HepG2 (cell line): ENCODE measurements around the gene ACSL3. TPM values are rescaled to one million over a fixed set of nuclear protein-coding genes. Genes with fewer than 3 reads are reported as not detected.

Experiments used
- EP300 ChIP-seq, 3 experiments: sonication (generic) in 1 of 3; formaldehyde crosslinking in 1 of 3; IDR thresholded peaks; 2 replicates each; pipeline versions ENCODE4 v1.5.1 to v1.6.1; 2011 to 2020; ENCODE audit warnings: low read depth in 2 of 3, low read length in 2 of 3, borderline replicate concordance in 1 of 3, improper control_type of control experiment in 1 of 3, mild to moderate bottlenecking in 1 of 3, missing genetic modification reagents in 1 of 3, moderate library complexity in 1 of 3
- EZH2 ChIP-seq: conservative IDR thresholded peaks from 2 replicates; pipeline ENCODE4 v1.6.1; 2012; ENCODE audit warnings: mild to moderate bottlenecking, low read depth, low read length, moderate library complexity
- FOXJ3 ChIP-seq: sonication (generic); formaldehyde crosslinking; IDR thresholded peaks from 2 replicates; pipeline ENCODE4 v1.4.0; 2020; ENCODE audit warnings: missing genetic modification reagents, mild to moderate bottlenecking, borderline replicate concordance
- GABPB1 ChIP-seq: IDR thresholded peaks from 2 replicates; pipeline ENCODE4 v1.6.1; 2016; ENCODE audit warnings: mild to moderate bottlenecking, missing genetic modification reagents, moderate library complexity, missing compliant biosample characterization
- MEF2D ChIP-seq: sonication (generic); formaldehyde crosslinking; IDR thresholded peaks from 2 replicates; pipeline ENCODE4 v1.5.1; 2020; ENCODE audit warnings: mild to moderate bottlenecking, missing genetic modification reagents
- NCOA2 ChIP-seq: sonication (generic); formaldehyde crosslinking; IDR thresholded peaks from 2 replicates; pipeline ENCODE4 v1.8.0; 2022; ENCODE audit warnings: inconsistent platforms
- NFE2 ChIP-seq: sonication (generic); formaldehyde crosslinking; IDR thresholded peaks from 2 replicates; pipeline ENCODE4 v1.4.0; 2020; ENCODE audit warnings: missing genetic modification reagents
- PLSCR1 ChIP-seq: sonication (generic); formaldehyde crosslinking; IDR thresholded peaks from 2 replicates; pipeline ENCODE4 v1.5.0; 2020; ENCODE audit warnings: missing genetic modification reagents, mild to moderate bottlenecking, borderline replicate concordance
- REXO4 ChIP-seq: sonication (generic); formaldehyde crosslinking; IDR thresholded peaks from 2 replicates; pipeline ENCODE4 v1.8.0; 2022; ENCODE audit warnings: missing genetic modification reagents, mild to moderate bottlenecking, borderline replicate concordance
- RNF2 ChIP-seq: fragments of 450-650 bp; conservative IDR thresholded peaks from 2 replicates; pipeline ENCODE4 v1.6.1; 2016; ENCODE audit warnings: low read depth
- STAG1 ChIP-seq: sonication (generic); formaldehyde crosslinking; IDR thresholded peaks from 2 replicates; pipeline ENCODE4 v1.4.0; 2020; ENCODE audit warnings: missing genetic modification reagents
- TBL1XR1 ChIP-seq: fragments of 150-350 bp; IDR thresholded peaks from 2 replicates; pipeline ENCODE4 v1.6.1; 2014; ENCODE audit warnings: borderline replicate concordance, low read length; ENCODE audit not compliant: partially characterized antibody
- TEF ChIP-seq: sonication (generic); formaldehyde crosslinking; IDR thresholded peaks from 2 replicates; pipeline ENCODE4 v1.5.0; 2020; ENCODE audit warnings: missing genetic modification reagents
- TRIM24 ChIP-seq: sonication (generic); formaldehyde crosslinking; IDR thresholded peaks from 2 replicates; pipeline ENCODE4 v1.8.0; 2022; ENCODE audit warnings: mild to moderate bottlenecking, missing genetic modification reagents
- TSC22D2 ChIP-seq: sonication (generic); formaldehyde crosslinking; IDR thresholded peaks from 2 replicates; pipeline ENCODE4 v1.5.1; 2020; ENCODE audit warnings: missing genetic modification reagents, mild to moderate bottlenecking, borderline replicate concordance
- WIZ ChIP-seq: sonication (generic); formaldehyde crosslinking; IDR thresholded peaks from 2 replicates; pipeline ENCODE4 v1.5.1; 2020; ENCODE audit warnings: mild to moderate bottlenecking, missing genetic modification reagents
- ZNF207 ChIP-seq: fragments of 450-650 bp; IDR thresholded peaks from 2 replicates; pipeline ENCODE4 v1.6.1; 2016; ENCODE audit warnings: antibody characterized with exemption, borderline replicate concordance
- ZNF256 ChIP-seq: sonication (generic); formaldehyde crosslinking; conservative IDR thresholded peaks from 2 replicates; pipeline ENCODE4 v1.4.0; 2020; ENCODE audit warnings: missing genetic modification reagents
- ZNF264 ChIP-seq: sonication (generic); formaldehyde crosslinking; IDR thresholded peaks from 2 replicates; pipeline ENCODE4 v1.4.0; 2020; ENCODE audit warnings: missing genetic modification reagents
- ZNF317 ChIP-seq: sonication (generic); formaldehyde crosslinking; IDR thresholded peaks from 2 replicates; pipeline ENCODE4 v1.5.0; 2020; ENCODE audit warnings: mild to moderate bottlenecking, missing genetic modification reagents
- ZNF331 ChIP-seq: sonication (generic); formaldehyde crosslinking; IDR thresholded peaks from 2 replicates; pipeline ENCODE4 v1.4.0; 2020; ENCODE audit warnings: missing genetic modification reagents
- ZNF788 ChIP-seq: sonication (generic); formaldehyde crosslinking; IDR thresholded peaks from 2 replicates; pipeline ENCODE4 v1.5.0; 2020; ENCODE audit warnings: mild to moderate bottlenecking, missing genetic modification reagents, borderline replicate concordance
- ZNF83 ChIP-seq: sonication (generic); formaldehyde crosslinking; IDR thresholded peaks from 2 replicates; pipeline ENCODE4 v1.4.0; 2020; ENCODE audit warnings: missing genetic modification reagents, mild to moderate bottlenecking, borderline replicate concordance
- ZUFSP ChIP-seq: sonication (generic); formaldehyde crosslinking; IDR thresholded peaks from 2 replicates; pipeline ENCODE4 v1.9.0; 2021; ENCODE audit warnings: missing genetic modification reagents, mild to moderate bottlenecking, borderline replicate concordance
- polyA plus RNA-seq, 8 experiments: library from polyadenylated mRNA; depleted of rRNA in 3 of 8; stranded (reverse) in 7 of 8; unstranded in 1 of 8; fragments of >200 nt; fragmentation: Illumina TruSeq in 4 of 8; extraction: Trizol in 4 of 8; gene quantifications; 2 replicates each; pipeline versions ENCODE4 v1.2.1 to v1.2.3, GENCODE V29; 2011 to 2016; ENCODE audit warnings: low read depth in 4 of 8, missing spikeins in 1 of 8, mixed read lengths in 1 of 8; ENCODE audit not compliant: insufficient read depth in 1 of 8
- total RNA-seq, 5 experiments: library from RNA; depleted of rRNA; stranded (reverse); fragments of >200 nt; fragmentation: Illumina TruSeq; extraction: Trizol; gene quantifications; 2 replicates each; pipeline ENCODE4 v1.2.3, GENCODE V29; 2016; ENCODE audit warnings: low read depth in 1 of 5
- TF ChIP-seq, protein P1 (sequence below): IDR thresholded peaks from 2 replicates; pipeline ENCODE4 v1.6.1; 2016; ENCODE audit warnings: low read depth

The ACSL3 gene
- total and polyA plus RNA-seq, 2 of the 13 experiments (the other 11 are each of a cell fraction or from before 2014, with no cell fraction given), result 305 to 365 TPM

GRCh38 chr2:222907790-222908441 is 47.1 kb downstream of the ACSL3 start (continued):
- TF ChIP-seq EP300 (IDR thresholded peaks at IDR 0.05; ENCODE audit: low read depth in 2 of 2, low read length in 2 of 2), result 0 out of 4 replicates have a peak, but pooled peaks of 1 of the 2 experiments have one; percentile 10
- no peak; the same call in 1 of the 2 replicates for TF ChIP-seq EP300 (CRISPR knock-in tag; IDR thresholded peaks at IDR 0.05; ENCODE audit: borderline replicate concordance)
- TF ChIP-seq NCOA2 (CRISPR knock-in tag), result peak; percentile 39; the same call in 1 of the 2 replicates
- TF ChIP-seq NFE2 (CRISPR knock-in tag), result no peak
- no peak for TF ChIP-seq ZUFSP (CRISPR knock-in tag)
- no peak for TF ChIP-seq RNF2
- no peak for TF ChIP-seq PLSCR1
- TF ChIP-seq ZNF788, result no peak
- no peak for TF ChIP-seq TRIM24 (CRISPR knock-in tag)
- TF ChIP-seq TSC22D2, result no peak
- TF ChIP-seq ZNF83, result no peak
- TF ChIP-seq WIZ, result no peak
- TF ChIP-seq MEF2D (CRISPR knock-in tag), result no peak
- no peak for TF ChIP-seq TBL1XR1
- TF ChIP-seq ZNF256 (CRISPR knock-in tag), result no peak
- no peak for TF ChIP-seq GABPB1 (CRISPR knock-in tag)
- TF ChIP-seq FOXJ3, result 0 out of 2 replicates have a peak, but pooled peaks have one; percentile 33
- no peak for TF ChIP-seq STAG1 (CRISPR knock-in tag)
- TF ChIP-seq REXO4 (CRISPR knock-in tag), result no peak
- no peak for TF ChIP-seq ZNF207
- TF ChIP-seq TEF (CRISPR knock-in tag), result no peak
- no peak for TF ChIP-seq ZNF264 (CRISPR knock-in tag)
- TF ChIP-seq, protein P1, sequence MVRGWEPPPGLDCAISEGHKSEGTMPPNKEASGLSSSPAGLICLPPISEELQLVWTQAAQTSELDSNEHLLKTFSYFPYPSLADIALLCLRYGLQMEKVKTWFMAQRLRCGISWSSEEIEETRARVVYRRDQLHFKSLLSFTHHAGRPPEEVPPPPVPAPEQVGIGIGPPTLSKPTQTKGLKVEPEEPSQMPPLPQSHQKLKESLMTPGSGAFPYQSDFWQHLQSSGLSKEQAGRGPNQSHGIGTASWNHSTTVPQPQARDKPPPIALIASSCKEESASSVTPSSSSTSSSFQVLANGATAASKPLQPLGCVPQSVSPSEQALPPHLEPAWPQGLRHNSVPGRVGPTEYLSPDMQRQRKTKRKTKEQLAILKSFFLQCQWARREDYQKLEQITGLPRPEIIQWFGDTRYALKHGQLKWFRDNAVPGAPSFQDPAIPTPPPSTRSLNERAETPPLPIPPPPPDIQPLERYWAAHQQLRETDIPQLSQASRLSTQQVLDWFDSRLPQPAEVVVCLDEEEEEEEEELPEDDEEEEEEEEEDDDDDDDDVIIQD (CRISPR knock-in tag), result no peak
- peak; percentile 14; the same call in 1 of the 2 replicates for TF ChIP-seq ZNF331 (CRISPR knock-in tag)
- TF ChIP-seq EZH2, result no peak
- TF ChIP-seq ZNF317, result no peak
